Measurements from ENCODE around the gene RAB11FIP4.

GRCh38 chr17:31525801-31526549, 134.5 kb downstream of the RAB11FIP4 start:
- TF ChIP-seq SIN3A (IDR thresholded peaks at IDR 0.05; ENCODE audit: borderline replicate concordance, insufficient read depth, low read depth, low read length) (no peak), CTCF (IDR thresholded peaks at IDR 0.05) (peak; percentile 55), POLR2AphosphoS5 (IDR thresholded peaks at IDR 0.05; ENCODE audit: low read depth, low read length) (no peak)
